HT1080 (cell line): Measurements from ENCODE around the gene MFSD11. TPM values are rescaled to one million over a fixed set of nuclear protein-coding genes. Genes with fewer than 3 reads are reported as not detected.
"Not testable (repeated sequence)": the region's sequence is repeated elsewhere in the genome, so short reads cannot be mapped to it uniquely, and the experiment has no call there.

Source experiments
- DNase-seq: peaks from one replicate; pipeline ENCODE4 v3.0.0-alpha.2; 2015; ENCODE audit warnings: low read depth
- polyA plus RNA-seq, 2 experiments: library from polyadenylated mRNA; depleted of rRNA; stranded (reverse); fragments of >200 nt; gene quantifications; 2 replicates each; pipeline ENCODE4 v1.2.3, GENCODE V29; 2015
- total RNA-seq: library from RNA; depleted of rRNA; stranded (reverse); fragments of >200 nt; shearing (Covaris generic); gene quantifications from 2 replicates; pipeline ENCODE4 v1.2.3, GENCODE V29; 2014; rRNA removed

MFSD11 gene
- total RNA-seq: 14.6 and 20.0 TPM in 2 replicates
- polyA plus RNA-seq (2015; cell fraction: cytosol; rRNA removed): 14.0 and 16.4 TPM in 2 replicates
- 35.3 and 39.8 TPM in 2 replicates for polyA plus RNA-seq (2015; cell fraction: nucleus; rRNA removed)

DNA sequence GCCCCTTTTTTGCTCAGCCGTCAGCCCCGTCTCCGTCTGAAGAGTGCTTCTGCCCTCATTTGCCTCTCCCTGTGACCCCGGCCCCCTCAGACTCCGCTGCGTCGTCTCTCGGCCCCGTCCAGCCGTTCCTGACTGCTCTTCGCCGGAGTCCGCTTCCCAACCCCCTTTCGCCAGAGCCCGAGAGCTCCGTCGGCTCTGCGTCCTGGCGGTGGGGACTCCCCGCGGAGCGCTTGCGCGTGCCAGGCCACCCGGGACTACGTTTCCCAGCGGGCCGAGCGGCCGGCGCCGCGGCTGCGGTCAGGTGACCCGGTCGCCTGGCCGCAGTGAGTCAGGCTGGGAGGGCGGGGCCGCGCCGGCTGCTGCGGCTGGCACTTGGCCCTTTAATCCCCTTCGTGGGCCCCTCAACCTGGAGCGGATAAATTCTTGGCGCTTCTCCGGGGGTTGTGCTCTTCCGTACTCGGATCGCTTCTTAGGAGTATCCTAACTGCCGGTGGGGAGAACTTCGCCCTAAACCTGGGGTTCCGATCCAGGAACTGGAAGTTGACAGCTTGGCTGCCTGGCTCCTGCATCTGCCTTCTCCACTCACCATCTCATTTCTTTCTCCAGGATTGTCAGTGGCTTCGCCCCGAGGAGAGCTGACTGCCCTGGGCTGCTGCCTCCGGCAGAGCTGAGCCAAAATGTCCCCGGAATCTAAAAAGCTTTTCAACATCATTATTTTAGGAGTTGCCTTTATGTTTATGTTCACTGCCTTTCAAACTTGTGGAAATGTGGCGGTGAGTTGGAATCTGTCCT, at the start of gene MFSD11:
Gene MFSD11 (plus strand): TSS at position 444 of the 792 bp plus-strand sequence. CDS start 234 bp downstream, at position 678.
- peak; percentile 92 for DNase-seq

DNA sequence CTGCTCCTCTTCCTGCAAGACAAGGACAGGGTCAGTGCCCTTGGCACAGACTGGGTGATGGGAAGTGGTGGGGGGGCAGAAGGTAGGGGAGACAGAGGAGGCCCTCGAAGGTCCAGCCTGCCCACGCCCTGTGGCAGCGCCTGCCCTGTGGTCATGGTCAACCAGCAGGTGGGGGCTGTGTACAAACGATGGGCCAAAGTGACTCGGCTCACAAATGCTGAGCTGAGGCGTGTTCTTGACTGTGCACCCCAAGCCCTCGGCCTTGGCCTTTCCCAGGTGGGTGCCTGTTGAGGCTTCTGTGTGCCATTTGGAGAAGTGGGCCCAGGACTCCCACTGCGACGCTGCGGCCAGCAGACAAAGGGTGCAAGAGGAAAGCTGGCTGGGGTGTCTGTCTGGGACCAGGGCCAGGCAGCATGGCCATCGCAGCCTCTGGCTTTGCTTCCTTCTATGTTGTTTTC, 49.7 kb upstream of the MFSD11 start:
- peak; percentile 30 for DNase-seq

DNA sequence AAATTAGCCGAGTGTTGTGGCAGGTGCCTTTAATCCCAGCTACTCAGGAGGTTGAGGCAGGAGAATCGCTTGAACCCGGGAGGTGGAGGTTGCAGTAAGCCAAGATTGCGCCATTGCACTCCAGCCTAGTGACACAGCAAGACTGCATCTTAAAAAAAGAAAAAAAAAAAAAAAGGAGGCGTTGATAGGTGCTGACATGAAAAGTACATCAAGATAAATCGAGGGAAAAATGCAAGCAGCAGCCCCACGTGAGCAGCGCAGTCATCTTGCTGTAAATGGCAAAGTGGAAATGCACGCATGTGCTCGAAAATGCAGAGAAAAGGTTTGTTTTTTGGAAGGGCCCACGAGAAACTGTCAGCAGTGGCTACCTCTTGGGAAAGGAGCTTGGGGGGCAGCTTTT, 48.1 kb upstream of the MFSD11 start:
- DNase-seq: no peak

DNA sequence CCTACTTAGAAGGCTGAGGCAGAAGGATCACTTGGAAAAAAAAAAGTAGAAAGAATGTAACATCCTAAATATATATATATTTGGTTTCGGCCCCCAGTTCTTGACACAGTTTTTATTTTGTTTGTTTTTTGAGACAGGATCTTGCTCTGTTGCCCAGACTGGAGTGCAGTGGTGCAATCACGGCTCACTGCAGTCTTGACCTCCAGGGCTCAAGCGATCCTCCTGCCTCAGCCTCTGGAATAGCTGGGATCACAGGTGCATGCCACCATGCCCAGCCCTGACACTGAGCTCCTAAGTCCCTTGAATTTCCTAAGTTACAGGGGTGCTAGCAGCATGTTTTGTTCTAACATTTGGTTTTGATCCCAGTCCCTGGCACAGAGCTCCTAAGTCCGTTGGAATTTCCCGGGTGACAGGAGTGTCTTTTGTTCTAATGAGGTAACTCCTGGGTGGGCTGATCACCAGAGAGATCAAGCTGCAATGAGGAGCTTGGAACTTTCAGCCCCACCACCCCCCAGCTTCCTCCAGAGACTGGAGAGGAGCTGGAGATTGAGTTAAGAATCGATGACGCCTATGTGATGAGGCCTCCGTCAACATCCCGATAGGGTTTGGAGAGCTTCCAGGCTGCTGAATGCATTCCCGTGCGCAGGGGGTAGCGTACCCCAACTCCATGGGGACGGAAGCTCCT, 47.2 kb upstream of the MFSD11 start:
- DNase-seq: no peak

DNA sequence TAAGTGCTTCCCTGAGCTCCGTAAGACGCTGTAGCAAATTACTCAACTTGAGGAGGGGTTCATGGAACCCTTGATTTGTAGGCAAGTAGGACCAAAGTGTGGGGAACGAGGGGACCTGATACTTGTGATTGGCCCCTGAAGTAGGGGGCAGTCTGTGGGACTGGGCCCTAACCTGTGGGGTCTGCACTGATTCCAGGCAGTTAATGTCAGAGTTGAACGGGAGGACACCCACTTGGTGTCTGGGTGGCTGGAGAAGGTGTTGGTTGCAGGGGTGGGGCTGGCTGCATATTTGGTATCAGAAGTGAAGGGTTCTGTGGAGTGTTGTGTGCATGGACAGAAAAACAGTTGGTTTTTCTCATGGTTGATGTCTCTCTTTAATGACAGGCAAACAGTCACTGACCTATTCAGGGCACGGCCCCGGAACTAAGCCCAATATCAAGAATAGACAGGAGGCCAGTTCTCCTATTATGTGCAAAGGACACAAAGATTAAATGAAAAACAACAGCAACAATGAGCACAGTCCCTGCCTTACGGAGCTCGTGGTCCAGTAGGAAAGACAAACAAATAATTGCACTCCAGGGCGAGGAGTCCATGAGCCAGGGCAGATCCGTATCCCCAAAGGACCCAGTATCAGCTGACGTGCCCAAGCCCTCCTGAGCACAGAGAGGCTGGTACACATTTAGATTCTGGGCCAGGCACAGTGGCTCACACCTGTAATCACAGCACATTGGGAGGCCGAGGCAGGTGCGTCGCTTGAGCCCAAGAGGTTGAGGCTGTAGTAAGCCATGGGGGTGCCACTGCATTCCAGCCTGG, 46.3 kb upstream of the MFSD11 start:
- DNase-seq: no peak

DNA sequence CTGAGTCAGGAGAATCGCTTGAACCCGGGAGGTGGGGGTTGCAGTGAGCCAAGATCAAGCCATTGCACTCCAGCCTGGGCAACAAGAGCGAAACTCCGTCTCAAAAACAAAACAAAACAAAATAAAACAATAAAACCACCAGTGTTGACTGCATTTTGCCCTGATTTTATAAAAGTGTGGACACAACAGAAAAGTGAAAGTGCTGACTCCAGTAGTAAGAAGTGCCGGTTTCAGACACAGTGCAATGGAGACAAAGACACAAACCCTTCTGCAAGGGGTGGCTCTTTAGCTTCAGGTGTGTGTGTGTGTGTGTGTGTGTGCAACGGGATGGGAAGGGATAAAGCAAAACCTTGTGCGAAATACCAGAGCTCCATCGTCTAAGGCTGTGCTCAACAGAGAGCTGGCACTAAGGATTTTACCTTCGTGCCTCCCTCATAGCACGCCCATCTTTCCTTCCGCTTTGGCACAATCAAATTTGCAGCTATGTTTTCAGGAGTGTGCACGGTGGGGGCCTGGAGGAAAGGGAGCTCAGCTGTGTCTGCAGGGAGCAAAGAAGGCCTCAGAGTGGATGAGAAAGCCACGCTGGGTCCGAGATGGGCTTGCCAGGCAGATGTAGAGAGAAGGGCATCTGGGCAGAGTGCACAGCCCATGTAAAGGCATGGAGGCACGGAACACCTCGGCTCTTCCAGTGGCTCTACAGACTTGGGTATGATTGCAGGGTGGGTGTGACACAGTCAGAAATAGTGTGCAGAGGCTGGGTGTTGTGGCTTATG, 42.7 kb upstream of the MFSD11 start:
- no peak for DNase-seq

DNA sequence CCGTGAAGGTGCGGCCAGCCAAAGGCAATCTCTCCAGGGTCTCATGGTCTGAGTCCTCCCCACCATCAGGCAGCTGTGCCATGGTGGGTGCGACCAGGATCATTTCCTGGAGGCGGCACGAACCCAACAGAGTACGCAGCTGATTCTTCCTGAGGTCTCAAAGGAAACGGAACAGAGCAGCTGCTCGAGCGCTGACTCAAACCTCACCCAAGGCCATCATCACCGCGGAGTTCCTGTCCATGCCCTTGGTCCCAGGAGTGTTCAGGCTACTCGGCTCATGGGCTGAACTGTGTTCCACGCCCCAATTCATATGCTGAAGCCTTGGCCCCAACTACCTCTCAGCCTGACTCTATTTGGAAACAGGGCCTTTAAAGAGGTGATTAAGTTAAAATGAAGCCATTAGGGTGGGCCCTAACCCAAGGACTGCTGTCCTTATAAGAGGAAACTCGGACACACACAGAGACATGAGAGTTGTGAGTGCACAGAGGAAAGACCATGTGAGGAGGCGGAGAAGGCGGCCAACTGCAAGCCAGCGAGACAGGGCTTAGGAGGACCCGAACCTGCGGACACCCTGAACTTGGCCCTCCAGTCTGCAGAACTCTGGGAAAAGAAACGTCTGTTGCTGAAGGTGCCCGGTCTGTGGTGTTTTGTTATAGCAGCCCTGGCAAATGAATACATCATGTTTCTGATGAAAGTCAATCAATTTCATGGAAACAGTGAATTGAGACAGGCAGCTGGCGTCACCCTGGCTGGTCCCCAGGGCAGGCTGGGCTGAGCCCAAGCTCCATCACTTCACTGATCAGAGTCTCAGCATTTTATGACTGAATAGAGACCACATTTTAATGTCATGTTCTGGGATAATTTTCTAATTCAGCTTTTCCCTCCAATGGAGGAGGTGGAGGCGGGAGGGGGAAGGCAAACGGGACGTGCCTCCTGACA, 40.9 kb upstream of the MFSD11 start:
- DNase-seq: peak; percentile 91

DNA sequence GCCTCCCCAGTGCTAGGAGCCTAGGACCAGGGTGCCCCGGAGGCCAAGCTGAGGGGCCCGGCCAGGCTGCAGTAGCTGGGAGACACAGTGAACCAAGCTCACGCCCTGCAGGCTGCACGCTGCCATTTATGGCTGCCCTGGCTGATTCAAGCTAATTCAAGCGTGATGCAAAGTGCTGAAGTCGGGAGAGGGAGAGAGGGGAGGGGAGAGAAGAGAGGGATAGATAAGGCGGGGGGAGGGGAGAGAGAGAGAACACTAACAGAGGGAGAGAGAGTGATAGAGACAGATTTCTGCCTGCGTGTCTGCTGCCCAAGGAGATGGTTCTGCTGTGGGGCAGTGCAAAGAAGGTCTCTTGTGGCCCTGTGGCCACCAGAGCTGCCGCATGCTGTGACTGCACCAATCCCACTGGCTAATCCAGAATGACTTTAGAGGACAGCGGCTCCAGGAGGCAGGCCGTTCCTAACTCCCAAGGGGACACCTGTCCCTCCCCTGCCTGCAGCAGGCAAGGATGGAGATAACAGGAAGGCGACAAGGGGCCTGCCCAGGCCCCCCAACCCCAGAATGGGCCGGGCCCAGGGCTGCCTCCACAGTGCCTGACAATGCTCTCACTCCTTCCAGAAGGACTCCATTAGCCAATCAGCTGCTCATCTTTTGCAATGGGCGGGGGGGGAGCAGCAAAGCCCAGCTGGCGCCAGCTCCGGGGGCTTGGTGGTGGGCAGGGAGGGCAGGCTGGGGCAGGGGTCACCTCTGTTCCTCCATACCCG, 40.0 kb upstream of the MFSD11 start:
- no peak for DNase-seq

DNA sequence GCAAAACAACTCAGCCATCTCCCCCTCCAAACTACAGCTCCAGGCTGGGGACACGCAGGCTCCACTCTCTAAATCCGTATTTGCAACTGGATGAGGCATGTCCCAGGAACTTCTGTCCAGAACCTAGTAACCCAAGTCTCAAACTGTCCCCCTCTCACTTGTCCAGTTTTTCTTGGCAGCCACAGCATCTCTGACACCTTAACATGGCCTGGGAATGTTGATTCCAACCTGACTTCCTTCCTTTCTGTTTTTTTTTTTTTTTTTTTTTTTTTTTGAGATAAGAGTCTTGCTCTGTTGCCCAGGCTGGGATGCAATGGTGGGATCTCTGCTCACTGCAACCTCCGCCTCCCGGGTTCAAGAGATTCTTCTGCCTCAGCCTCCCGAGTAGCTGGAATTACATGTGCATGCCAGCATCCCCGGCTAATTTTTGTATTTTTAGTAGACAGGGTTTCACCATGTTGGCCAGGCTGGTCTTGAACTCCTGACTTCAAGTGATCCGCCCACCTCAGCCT, 39.4 kb upstream of the MFSD11 start:
- not testable (repeated sequence) for DNase-seq

DNA sequence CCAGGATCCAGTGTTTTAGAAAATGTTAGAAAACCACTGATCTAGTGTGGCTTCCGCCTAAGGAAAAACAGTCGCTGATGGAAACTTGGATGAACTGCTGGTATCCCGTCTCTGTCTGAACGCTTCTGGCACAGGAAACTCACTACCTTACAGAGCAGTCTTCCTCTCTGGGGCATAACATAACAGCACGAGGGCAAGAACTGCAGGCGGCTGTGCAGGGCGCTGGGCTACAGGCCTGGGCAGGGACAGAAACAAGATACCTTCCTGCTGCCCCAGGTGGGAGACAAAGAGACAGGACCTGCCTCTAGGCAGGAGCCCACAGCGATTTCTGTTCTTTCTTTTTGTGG, 37.7 kb upstream of the MFSD11 start:
- no peak for DNase-seq

DNA sequence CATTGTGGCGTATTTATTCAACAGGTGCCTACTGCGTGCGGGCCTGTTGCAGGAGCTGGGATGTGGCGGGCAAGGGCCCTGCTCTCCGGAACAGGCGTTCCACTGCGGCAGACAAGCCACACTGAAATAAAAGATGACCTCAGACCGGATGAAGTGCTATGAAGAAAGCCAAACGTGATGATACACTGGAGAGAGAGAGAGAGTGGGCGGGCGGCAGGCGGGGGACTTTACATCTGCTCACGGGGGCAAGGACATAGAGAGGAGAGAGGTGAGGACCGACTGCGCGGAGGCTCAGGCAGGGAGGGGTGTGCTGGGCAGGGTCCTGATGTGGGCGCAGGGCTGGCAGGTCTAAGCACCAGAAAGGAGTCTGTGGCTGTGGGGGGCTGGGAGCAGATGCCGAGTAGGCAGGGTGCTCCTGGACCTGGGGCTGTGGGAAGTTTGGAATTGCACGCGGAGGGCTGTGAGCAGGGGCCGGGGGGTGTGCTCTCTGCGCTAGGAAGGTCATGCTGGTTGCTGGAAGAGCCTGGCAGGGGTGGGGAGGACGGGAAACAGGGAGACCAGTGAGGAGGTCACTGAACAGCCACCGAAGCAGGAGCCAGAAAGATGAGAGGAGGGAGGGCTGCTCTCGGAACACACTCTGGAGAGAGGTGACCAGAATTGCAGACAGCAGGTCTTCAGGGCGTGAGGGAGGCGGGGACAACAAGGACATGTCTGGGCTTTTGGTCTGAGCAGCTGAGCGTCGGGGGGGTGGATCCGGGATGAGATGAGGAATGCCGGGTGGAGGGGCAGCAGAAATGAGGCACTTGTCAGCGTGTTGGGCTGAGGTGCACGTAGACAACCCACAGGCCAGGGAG, 37.1 kb upstream of the MFSD11 start:
- DNase-seq: peak; percentile 72

DNA sequence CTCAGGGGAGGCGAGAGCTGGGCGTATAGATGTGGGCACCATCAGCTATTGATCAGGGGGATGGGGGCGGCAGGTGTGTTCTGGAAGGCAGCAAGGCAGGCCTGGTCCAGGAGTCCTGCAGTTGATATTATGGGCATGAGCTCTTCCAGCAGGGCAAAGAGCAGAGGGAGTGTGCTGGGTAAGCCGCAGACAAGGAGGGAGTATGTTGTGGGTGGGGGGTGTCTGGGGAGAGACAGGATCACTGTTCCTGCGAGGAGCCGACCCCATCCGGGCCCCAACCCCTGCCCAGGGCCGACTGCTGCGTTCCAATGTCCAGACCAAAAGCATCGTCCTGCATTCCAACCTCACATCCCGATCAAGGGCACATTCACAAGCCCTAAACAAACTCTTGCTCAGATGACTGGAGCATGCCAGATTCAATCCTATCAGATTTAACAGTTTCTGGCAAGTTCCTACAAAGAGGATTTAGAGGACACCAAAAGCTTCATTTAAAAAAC, 36.4 kb upstream of the MFSD11 start:
- DNase-seq: no peak

DNA sequence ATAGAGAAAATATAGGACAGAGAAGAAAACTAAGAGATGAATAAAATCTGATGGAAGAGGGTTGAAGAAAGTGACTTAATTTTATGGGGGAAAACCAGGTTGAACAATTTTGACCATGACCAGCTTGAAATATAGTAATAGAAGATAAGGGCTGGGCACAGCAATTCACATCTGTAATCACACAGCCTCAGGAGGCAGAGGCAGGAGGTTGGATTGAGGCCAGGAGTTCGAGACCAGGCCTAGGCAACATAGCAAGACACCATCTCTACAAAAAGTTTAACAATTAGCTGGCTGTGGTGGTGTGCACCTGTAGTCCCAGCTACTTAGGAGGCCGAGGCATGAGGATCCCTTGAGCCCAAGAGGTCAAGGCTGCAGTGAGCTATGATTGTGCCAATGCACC, 35.8 kb upstream of the MFSD11 start:
- DNase-seq: no peak

DNA sequence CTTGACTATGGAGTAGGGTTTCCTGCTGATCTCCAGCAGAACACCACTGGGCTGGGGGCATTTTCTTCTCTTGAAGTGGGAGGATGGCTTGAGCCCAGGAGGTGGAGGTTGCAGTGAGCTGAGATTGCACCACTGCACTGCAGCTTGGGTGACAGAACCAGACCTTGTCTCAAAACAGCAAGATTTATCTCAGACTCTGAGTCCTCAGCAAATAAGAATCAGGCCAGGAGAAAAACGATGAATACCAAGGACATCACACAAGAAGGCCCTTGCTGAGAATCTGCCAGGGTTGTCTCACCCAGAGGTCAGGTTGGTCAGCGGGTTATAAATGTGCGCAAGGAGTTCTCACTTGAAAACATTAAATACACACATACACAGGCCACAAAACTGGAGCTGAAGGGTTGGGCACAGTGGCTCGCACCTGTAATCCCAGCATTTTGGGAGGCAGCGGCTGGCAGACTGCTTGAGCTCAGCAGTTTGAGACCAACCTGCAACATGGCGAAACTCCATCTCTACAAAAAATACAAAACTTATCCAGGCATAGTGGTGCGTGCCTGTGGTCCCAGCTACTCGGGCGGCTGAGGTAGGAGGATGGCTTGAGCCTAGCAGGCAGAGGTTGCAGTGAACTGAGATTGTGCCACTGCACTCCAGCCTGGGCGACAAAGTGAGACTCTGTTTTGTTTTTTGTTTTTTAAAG, 34.8 kb upstream of the MFSD11 start:
- DNase-seq: no peak

DNA sequence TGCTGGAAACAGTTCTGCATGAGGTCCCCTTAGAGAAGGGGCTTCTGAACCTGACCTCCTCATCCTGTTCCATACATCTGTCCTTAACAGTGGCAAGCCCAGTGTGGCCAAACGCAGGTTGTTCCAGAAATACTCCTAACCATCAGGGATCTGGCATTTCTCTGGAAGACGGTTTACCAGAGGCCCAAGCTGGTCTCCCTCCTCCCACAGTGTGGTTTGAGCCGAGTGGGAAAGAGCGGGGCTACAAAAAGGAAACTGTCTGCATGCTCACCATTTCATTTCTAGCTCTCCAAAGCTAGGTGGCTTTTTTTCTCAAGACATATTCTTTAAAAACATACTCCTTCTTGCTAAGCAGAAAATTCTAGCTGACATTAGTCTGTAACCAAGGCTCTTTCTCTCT, 33.1 kb upstream of the MFSD11 start:
- no peak for DNase-seq

DNA sequence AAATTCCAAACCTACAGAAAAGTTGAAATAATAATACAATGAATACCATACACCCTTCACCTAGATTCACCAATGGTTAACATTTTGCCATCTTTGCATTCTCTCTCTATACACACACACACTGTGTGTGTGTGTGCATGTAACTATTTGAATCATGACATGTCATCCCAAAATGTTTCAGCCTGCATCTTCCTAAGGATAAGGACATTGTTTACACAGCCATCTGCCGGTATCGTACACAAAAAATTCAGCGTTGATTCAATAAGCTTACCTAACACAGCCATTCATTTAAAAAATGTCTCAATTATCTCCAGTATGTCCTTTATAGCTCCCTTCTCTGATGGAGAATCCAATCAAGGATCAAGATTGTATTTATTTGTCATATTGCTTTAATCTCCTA, 31.1 kb upstream of the MFSD11 start:
- DNase-seq: no peak
